Activated B cell treated with CpG ODN at 0.5 μM for 24 hours (primary cell): Measurements from ENCODE around the gene USH2A. TPM values are rescaled to one million over a fixed set of nuclear protein-coding genes. Genes with fewer than 3 reads are reported as not detected.

Experiments used
- ATAC-seq: fragments of 200-7000 bp; cut with Tn5 transposase; one replicate; pipeline ENCODE4 v1.10.0; 2021; ENCODE audit warnings: low read depth, mild to moderate bottlenecking, moderate library complexity
- CTCF ChIA-PET: fragments of 350-600 bp; sonication (Branson Sonifier 250); formaldehyde crosslinking; loops from one replicate; lab custom pipeline; 2021; ENCODE audit warnings: antibody characterized with exemption; lab: Charles Lee
- POLR2A ChIA-PET: fragments of 350-600 bp; sonication (Branson Sonifier 250); formaldehyde crosslinking; loops from one replicate; lab custom pipeline; 2021; ENCODE audit warnings: antibody characterized with exemption; lab: Charles Lee
- DNase-seq: peaks from one replicate; pipeline ENCODE4 v3.0.0; 2022
- H3K27ac Mint-ChIP-seq: one replicate; pipeline ENCODE4 v1.8.0; 2020; ENCODE audit warnings: mixed read lengths
- H3K27me3 Mint-ChIP-seq: one replicate; pipeline ENCODE4 v1.8.0; 2021; ENCODE audit warnings: mixed read lengths
- H3K36me3 Mint-ChIP-seq: one replicate; pipeline ENCODE4 v1.8.0; 2021; ENCODE audit warnings: low read depth, mixed read lengths
- H3K4me1 Mint-ChIP-seq: one replicate; pipeline ENCODE4 v1.8.0; 2021; ENCODE audit warnings: mixed read lengths
- H3K4me3 Mint-ChIP-seq: one replicate; pipeline ENCODE4 v1.8.0; 2020; ENCODE audit warnings: mild to moderate bottlenecking, mixed read lengths
- H3K9me3 Mint-ChIP-seq: one replicate; pipeline ENCODE4 v1.8.0; 2020; ENCODE audit warnings: mixed read lengths
- CTCF ChIP-seq: fragments of 200-600 bp; IDR thresholded peaks from one replicate; pipeline ENCODE4 v1.8.0; 2022; ENCODE audit warnings: antibody characterized with exemption, mild to moderate bottlenecking
- intact Hi-C: fragments of 100-400 bp; cut with micrococcal nuclease; formaldehyde crosslinking; loops from one replicate; pipeline ENCODE4 v1.15.1; 2024
- total RNA-seq: library from RNA; stranded (reverse); gene quantifications from 2 replicates; pipeline ENCODE4 v1.2.3, GENCODE V29; 2022

Gene USH2A
- total RNA-seq, 1 donor from 2014 or later: not detected

GRCh38 chr1:216049741-216050430 is 373.4 kb downstream of the USH2A start:
- intact Hi-C loops: no loop called here
- H3K27me3 Mint-ChIP-seq: no peaks in the 10 kb centered on the region
- no peaks in the 10 kb centered on the region for H3K4me1 Mint-ChIP-seq
- ATAC-seq (no peak), DNase-seq (no peak)
- CTCF ChIA-PET: no interaction called here
- H3K27ac Mint-ChIP-seq: no peak overlapping the region
- H3K4me3 Mint-ChIP-seq: no peak overlapping the region
- H3K36me3 Mint-ChIP-seq: no peaks in the 10 kb centered on the region
- no peaks in the 10 kb centered on the region for H3K9me3 Mint-ChIP-seq
- POLR2A ChIA-PET: no interaction called here
- TF ChIP-seq CTCF: no peak

- Mint-ChIP-seq H3K4me1 (no peaks in the 10 kb centered on the region), H3K27me3 (no peaks in the 10 kb centered on the region), H3K36me3 (no peaks in the 10 kb centered on the region), H3K9me3 (no peaks in the 10 kb centered on the region), H3K27ac (no peak overlapping the region), H3K4me3 (no peak overlapping the region)
- intact Hi-C loops: no loop called here
- ChIA-PET CTCF (no interaction called here), POLR2A (no interaction called here)
- DNase-seq (no peak), ATAC-seq (no peak)
- TF ChIP-seq CTCF: no peak
Observed at GRCh38 chr1:216047811-216048572, 375.3 kb downstream of the USH2A start.

GRCh38 chr1:216046336-216046735 is 376.9 kb downstream of the USH2A start:
- intact Hi-C loops: no loop called here
- no peak for TF ChIP-seq CTCF
- no peak overlapping the region for H3K4me3 Mint-ChIP-seq
- H3K4me1 Mint-ChIP-seq: no peaks in the 10 kb centered on the region
- no peaks in the 10 kb centered on the region for H3K27me3 Mint-ChIP-seq
- ATAC-seq: no peak
- no peak overlapping the region for H3K27ac Mint-ChIP-seq
- ChIA-PET CTCF (no interaction called here), POLR2A (no interaction called here)
- no peaks in the 10 kb centered on the region for H3K9me3 Mint-ChIP-seq
- no peaks in the 10 kb centered on the region for H3K36me3 Mint-ChIP-seq
- no peak for DNase-seq

GRCh38 chr1:216045400-216045799 is 377.8 kb downstream of the USH2A start:
- no peak overlapping the region for H3K27ac Mint-ChIP-seq
- no peaks in the 10 kb centered on the region for H3K36me3 Mint-ChIP-seq
- ATAC-seq: no peak
- H3K4me1 Mint-ChIP-seq: no peaks in the 10 kb centered on the region
- H3K27me3 Mint-ChIP-seq: no peaks in the 10 kb centered on the region
- intact Hi-C loops: no loop called here
- no peaks in the 10 kb centered on the region for H3K9me3 Mint-ChIP-seq
- ChIA-PET POLR2A (no interaction called here), CTCF (no interaction called here)
- no peak overlapping the region for H3K4me3 Mint-ChIP-seq
- DNase-seq: no peak
- TF ChIP-seq CTCF: no peak

GRCh38 chr1:216044538-216044937 is 378.7 kb downstream of the USH2A start:
- no peak overlapping the region for H3K4me3 Mint-ChIP-seq
- ChIA-PET CTCF (no interaction called here), POLR2A (no interaction called here)
- no peak overlapping the region for H3K27ac Mint-ChIP-seq
- DNase-seq (no peak), ATAC-seq (no peak)
- no peaks in the 10 kb centered on the region for H3K36me3 Mint-ChIP-seq
- intact Hi-C loops: no loop called here
- no peaks in the 10 kb centered on the region for H3K27me3 Mint-ChIP-seq
- no peaks in the 10 kb centered on the region for H3K9me3 Mint-ChIP-seq
- no peaks in the 10 kb centered on the region for H3K4me1 Mint-ChIP-seq
- no peak for TF ChIP-seq CTCF
